Measurements from ENCODE around the gene OR52B6.

Gene OR52B6

DNA sequence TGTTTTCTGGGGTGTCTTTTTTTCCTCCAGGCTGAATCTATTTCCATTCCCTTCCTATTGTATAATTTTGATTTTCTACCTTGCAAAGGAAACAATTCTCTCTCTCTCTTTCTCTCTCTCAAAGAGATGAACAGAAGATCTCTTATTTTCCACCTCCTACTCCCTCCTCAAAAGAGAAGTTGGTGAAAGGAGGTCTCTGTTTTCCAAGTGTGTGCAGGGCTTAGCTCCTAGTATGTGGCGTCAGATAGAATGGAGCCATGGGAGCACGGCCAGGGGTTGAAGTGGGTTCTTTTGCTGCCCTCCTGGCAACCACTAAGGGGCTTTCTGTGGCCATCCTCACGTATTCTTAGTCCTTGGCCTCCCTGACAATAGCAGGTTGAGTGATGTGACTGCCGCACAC, 44.6 kb downstream of the OR52B6 start:
- H3K79me2 ChIP-seq (ENCODE audit: control insufficient read depth, low read length), result no peaks in the 10 kb centered on the region

DNA sequence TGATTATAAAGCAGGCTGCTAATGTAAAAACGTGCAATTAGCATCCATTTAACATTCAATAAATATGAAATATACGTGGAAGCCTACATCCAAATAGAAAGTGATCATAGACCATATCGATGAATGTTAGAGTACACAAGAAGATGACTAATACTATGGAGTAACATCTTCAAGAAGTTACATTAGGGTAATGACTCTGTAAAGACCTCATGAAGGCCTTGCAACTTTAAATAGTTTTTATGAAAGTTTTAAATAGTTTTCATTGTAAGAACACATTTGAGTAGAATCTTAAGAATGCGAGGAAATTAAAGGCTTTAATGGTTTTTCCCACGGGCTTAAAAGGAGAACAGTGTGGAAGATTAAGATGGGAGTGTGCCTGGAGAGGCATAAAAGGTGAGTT, 45.5 kb downstream of the OR52B6 start:
- H3K4me1 ChIP-seq (ENCODE audit: control insufficient read depth, low read length), result peaks cover 16% of the 10 kb centered on the region
- no peak overlapping the region for H3K27ac ChIP-seq (ENCODE audit: low read depth, low read length)
- H3F3A ChIP-seq (ENCODE audit: control insufficient read depth, insufficient read depth), result no peaks in the 10 kb centered on the region
- H3K4me2 ChIP-seq (ENCODE audit: low read length), result no peak overlapping the region
- no peaks in the 10 kb centered on the region for H3K9me3 ChIP-seq (ENCODE audit: control insufficient read depth, insufficient read depth, low read length)
- no peaks in the 10 kb centered on the region for H3K79me2 ChIP-seq (ENCODE audit: control insufficient read depth, low read length)
- H3K36me3 ChIP-seq (ENCODE audit: control insufficient read depth, low read length), result no peaks in the 10 kb centered on the region
- no peaks in the 10 kb centered on the region for H4K20me1 ChIP-seq (ENCODE audit: control insufficient read depth, insufficient read depth, low read depth, low read length)
- no peaks in the 10 kb centered on the region for H3K9me2 ChIP-seq (replicated peaks; ENCODE audit: control insufficient read depth, low read length)
- TF ChIP-seq, protein P1, sequence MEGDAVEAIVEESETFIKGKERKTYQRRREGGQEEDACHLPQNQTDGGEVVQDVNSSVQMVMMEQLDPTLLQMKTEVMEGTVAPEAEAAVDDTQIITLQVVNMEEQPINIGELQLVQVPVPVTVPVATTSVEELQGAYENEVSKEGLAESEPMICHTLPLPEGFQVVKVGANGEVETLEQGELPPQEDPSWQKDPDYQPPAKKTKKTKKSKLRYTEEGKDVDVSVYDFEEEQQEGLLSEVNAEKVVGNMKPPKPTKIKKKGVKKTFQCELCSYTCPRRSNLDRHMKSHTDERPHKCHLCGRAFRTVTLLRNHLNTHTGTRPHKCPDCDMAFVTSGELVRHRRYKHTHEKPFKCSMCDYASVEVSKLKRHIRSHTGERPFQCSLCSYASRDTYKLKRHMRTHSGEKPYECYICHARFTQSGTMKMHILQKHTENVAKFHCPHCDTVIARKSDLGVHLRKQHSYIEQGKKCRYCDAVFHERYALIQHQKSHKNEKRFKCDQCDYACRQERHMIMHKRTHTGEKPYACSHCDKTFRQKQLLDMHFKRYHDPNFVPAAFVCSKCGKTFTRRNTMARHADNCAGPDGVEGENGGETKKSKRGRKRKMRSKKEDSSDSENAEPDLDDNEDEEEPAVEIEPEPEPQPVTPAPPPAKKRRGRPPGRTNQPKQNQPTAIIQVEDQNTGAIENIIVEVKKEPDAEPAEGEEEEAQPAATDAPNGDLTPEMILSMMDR (IDR thresholded peaks at IDR 0.05; ENCODE audit: low read depth, low read length, poor library complexity, severe bottlenecking), result no peak
- TF ChIP-seq EZH2phosphoT487 (IDR thresholded peaks at IDR 0.05; ENCODE audit: borderline replicate concordance, low read length), result no peak
- no peak overlapping the region for H3K4me3 ChIP-seq (ENCODE audit: low read length)
- no peaks in the 10 kb centered on the region for H3K27me3 ChIP-seq (ENCODE audit: control insufficient read depth, low read length)

More for the DNA sequence above, 44.6 kb downstream of the OR52B6 start:
- peaks cover 16% of the 10 kb centered on the region for H3K4me1 ChIP-seq (ENCODE audit: control insufficient read depth, low read length)
- H4K20me1 ChIP-seq (ENCODE audit: control insufficient read depth, insufficient read depth, low read depth, low read length), result no peaks in the 10 kb centered on the region
- no peaks in the 10 kb centered on the region for H3K9me2 ChIP-seq (replicated peaks; ENCODE audit: control insufficient read depth, low read length)
- H3K27me3 ChIP-seq (ENCODE audit: control insufficient read depth, low read length), result no peaks in the 10 kb centered on the region
- H3K36me3 ChIP-seq (ENCODE audit: control insufficient read depth, low read length), result no peaks in the 10 kb centered on the region
- H3K4me3 ChIP-seq (ENCODE audit: low read length), result peak overlapping the region; percentile 79
- H3K4me2 ChIP-seq (ENCODE audit: low read length), result peak overlapping the region; percentile 75
- H3K27ac ChIP-seq (ENCODE audit: low read depth, low read length), result no peak overlapping the region
- no peak for TF ChIP-seq EZH2phosphoT487 (IDR thresholded peaks at IDR 0.05; ENCODE audit: borderline replicate concordance, low read length)
- TF ChIP-seq, protein P1 (IDR thresholded peaks at IDR 0.05; ENCODE audit: low read depth, low read length, poor library complexity, severe bottlenecking), result no peak
- H3K9me3 ChIP-seq (ENCODE audit: control insufficient read depth, insufficient read depth, low read length), result no peaks in the 10 kb centered on the region
- H3F3A ChIP-seq (ENCODE audit: control insufficient read depth, insufficient read depth), result no peaks in the 10 kb centered on the region

DNA sequence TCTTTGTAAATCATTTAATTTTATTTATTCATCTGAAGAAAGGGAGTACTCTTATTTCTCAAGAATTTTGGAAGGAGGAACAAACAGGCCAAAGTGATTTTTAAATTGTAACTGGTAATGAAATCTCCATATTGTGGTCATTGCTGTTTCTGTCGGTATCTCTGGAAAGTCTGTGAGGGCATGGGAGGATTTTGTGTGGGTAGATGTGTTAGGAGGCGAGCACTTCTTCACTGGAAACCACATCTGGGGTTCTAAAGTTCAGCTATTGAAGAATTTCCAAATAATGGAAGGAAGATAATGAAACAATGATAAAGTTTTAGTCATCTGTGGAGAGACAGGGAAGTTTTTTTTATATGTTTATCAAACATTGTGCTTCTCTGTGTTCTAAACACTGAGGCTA, 50.7 kb downstream of the OR52B6 start:
- Histone ChIP-seq H3F3A (ENCODE audit: control insufficient read depth, insufficient read depth) (no peaks in the 10 kb centered on the region), H3K9me2 (replicated peaks; ENCODE audit: control insufficient read depth, low read length) (no peaks in the 10 kb centered on the region), H3K9me3 (ENCODE audit: control insufficient read depth, insufficient read depth, low read length) (no peaks in the 10 kb centered on the region), H3K4me3 (ENCODE audit: low read length) (no peak overlapping the region), H3K79me2 (ENCODE audit: control insufficient read depth, low read length) (no peaks in the 10 kb centered on the region), H3K36me3 (ENCODE audit: control insufficient read depth, low read length) (no peaks in the 10 kb centered on the region), H3K4me2 (ENCODE audit: low read length) (peak overlapping the region; percentile 45; the same call in 1 of the 2 replicates), H3K4me1 (ENCODE audit: control insufficient read depth, low read length) (peaks cover 12% of the 10 kb centered on the region), H3K27ac (ENCODE audit: low read depth, low read length) (no peak overlapping the region), H3K27me3 (ENCODE audit: control insufficient read depth, low read length) (no peaks in the 10 kb centered on the region), H4K20me1 (ENCODE audit: control insufficient read depth, insufficient read depth, low read depth, low read length) (no peaks in the 10 kb centered on the region)
- TF ChIP-seq, protein P1 (IDR thresholded peaks at IDR 0.05; ENCODE audit: low read depth, low read length, poor library complexity, severe bottlenecking), result no peak
- TF ChIP-seq EZH2phosphoT487 (IDR thresholded peaks at IDR 0.05; ENCODE audit: borderline replicate concordance, low read length), result no peak

All from DOHH2 (cell line).